ENCODE measurements around the gene PTPDC1.

PTPDC1 gene

GRCh38 chr9:94084314-94084713 is at the start of gene PTPDC1:
Gene PTPDC1 (plus strand): TSS chr9:94084464. CDS start chr9:94084531, 67 bp downstream.
- no peak for DNase-seq (ENCODE audit: low read depth in 4 of 4, low spot score in 1 of 4)

DNA sequence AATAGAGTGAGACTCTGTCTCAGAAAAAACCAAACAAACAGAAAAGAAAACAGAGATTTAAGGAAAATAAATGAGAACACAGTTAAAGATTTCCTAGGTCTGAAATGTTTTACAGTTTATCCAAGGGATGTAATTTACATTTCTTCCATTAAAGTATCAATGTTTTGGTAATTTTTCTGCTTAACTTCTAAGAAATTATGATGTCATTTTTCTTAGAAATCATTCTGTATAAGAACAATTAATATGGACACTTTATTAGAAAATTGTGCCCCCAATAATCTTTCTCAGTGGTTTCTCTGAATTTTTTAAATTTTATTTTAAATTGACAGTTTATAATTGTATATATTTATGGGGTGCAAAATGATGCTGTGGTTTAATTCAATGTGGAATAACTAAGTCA is 49.8 kb upstream of the PTPDC1 start:
- DNase-seq (ENCODE audit: low read depth in 4 of 4, low spot score in 1 of 4) = no peak

GRCh38 chr9:94039786-94040185 is 44.5 kb upstream of the PTPDC1 start:
- no peak for DNase-seq (ENCODE audit: low read depth in 4 of 4, low spot score in 1 of 4)

DNA sequence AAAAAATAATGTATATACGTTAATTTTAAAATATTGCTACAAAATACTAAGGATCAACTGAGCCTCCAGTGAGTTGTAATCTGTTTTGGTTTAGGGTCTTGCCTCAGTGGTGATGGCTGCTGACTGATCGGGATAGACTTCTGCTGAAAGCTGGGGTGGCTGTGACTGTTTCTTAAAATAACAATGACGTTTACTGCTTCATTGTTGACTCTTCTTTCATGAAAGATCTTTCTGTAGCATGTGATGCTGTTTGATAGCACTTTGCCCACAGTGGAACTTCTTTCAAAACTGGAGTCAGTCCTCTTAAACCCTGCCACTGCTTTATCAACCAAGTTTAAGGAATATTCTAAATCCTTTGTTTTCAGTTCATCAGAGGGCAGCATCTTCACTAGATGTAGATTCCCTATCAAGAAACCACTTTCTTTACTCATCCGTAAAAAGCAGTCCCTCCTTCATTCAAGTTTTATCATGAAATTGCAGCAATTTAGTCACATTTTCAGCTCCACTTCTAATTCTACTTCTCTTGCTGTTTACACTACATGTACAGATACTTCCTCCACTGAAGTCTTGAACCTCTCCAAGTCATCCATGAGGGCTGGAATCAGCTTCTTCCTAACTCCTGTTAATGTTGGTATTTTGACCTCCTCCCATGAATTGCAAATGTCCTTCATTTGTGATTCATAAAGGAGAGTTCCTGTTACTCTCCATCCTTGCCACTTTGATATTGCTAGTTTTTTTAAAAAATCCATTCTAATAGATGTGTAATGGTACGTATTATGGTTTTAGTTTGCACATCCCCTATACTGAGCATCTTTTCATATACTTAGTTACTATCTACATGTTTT is 41.5 kb upstream of the PTPDC1 start:
- no peak for DNase-seq (ENCODE audit: low read depth in 4 of 4, low spot score in 1 of 4)

DNA sequence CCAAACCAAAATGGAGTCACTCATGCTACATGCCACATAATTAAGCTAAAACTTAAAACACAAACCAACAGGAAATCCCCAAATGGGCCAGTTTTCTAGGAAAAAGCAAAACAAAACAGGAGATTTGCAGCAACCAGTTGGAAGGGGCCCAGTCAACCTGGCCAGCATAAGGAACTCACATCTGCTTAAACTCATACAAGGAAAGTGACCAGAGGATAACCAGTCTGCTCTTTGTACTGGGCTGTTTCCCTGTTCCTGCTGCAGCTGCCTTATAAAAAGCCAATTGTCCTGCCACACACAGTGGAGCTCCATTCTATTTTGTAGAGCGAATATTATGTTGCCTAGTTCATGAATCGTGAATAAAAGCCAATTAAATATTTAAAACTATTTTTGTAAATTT is 29.5 kb upstream of the PTPDC1 start:
- no peak for DNase-seq (ENCODE audit: low read depth in 4 of 4, low spot score in 1 of 4)

DNA sequence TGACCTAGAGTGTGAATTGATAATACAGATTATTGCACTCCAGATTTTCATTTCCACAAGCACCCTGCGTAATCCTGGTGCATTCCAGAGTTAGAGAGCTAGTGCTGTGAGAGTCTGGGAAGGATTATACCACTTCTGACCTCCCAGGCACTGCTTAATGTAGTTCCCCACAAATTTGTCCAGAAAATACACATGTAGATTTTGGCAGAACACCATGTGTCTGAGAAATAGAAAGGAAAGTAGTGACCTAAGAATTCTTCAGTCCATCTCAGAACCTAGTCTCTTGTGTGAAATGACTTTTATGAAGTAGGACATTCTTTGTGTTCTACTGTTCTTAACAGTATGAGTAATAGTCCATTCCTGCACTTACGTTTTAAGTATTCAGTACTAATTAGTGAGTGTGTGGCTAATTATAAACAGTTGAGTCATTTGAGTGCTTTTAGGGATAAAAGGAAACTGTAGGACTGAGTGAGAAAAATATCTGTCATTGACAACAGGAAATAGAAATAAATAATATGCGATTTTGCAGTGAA is 27.8 kb upstream of the PTPDC1 start:
- no peak for DNase-seq (ENCODE audit: low read depth in 4 of 4, low spot score in 1 of 4)

DNA sequence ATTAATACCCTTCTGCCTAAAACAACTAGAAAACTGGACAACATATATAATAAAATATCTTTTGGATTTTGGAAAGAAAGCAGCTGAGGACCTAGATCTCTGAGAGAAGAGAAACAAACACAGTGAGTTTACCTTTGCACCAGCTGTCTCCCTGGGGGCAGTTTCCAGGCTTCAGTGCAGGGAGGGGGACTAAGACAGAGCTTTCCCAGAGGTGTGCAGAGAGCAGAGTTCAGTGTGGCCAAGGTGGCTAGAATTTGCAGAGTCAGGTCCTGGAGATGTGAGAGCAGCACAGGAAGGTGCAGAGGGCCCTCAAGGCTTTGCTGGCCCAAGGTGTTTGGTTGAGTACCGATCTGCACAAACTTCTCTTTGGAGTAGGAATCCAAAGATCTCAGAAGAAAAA is 26.3 kb upstream of the PTPDC1 start:
- no peak for DNase-seq (ENCODE audit: low read depth in 4 of 4, low spot score in 1 of 4)

DNA sequence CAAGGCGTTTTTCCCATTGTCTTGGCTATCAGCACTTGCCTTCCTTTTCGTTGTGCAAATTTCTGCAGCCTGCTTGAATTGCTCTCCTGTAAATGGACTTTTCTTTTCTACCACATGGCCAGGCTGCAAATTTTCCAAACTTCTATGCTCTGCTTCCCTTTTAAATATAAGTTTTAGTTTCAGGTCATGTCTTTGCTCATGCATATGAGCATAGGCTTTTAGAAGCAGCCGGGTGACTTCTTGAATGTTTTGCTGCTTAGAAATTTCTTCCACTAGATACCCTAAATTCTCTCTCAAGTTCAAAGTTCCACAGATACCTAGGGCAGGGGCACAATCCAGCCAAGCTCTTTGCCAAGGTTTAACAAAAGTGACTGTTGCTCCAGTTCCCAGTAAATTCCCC is 22.4 kb upstream of the PTPDC1 start:
- DNase-seq (ENCODE audit: low read depth in 4 of 4, low spot score in 1 of 4) = no peak

- peak; percentile 51 to 63 (median 58) for DNase-seq (ENCODE audit: low read depth in 4 of 4, low spot score in 1 of 4)
Observed at GRCh38 chr9:94065535-94065961, 18.7 kb upstream of the PTPDC1 start.

DNA sequence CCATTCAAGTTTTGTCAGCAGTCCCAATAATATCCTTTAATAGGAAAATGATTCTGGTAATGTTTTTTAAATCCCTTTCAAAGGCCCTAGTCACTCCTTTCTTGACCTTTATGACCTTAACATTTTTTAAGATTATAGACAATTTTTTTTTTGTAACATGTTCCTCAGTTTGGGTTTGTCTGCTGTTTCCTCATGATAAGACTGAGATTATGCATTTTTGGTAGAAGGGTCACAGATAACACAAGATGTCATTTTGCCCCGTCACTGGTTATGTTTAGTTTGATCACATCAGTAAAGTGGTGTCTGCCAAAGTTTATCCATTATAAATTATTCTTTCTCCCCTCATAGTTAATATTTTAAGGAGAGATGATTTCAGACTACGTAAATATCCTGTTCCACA is 16.0 kb upstream of the PTPDC1 start:
- no peak for DNase-seq (ENCODE audit: low read depth in 4 of 4, low spot score in 1 of 4)

DNA sequence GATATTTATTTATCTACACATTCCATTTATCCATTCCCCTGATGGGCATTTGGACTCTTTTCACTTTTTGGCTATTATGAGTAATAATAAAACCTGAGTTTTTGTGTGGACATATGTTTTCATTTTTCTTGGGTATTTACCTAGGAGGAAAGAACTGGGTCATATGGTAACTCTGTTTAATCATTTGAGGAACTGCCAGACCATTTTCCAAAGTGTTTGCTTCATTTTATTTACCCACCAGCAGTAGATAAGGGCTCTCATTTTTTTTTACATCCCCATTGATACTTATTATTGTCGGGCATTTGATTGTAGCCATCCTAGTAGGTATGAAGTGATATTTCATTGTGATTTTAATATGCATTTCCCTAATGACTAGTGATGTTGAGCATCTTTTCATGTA is 7.7 kb upstream of the PTPDC1 start:
- no peak for DNase-seq (ENCODE audit: low read depth in 4 of 4, low spot score in 1 of 4)

DNA sequence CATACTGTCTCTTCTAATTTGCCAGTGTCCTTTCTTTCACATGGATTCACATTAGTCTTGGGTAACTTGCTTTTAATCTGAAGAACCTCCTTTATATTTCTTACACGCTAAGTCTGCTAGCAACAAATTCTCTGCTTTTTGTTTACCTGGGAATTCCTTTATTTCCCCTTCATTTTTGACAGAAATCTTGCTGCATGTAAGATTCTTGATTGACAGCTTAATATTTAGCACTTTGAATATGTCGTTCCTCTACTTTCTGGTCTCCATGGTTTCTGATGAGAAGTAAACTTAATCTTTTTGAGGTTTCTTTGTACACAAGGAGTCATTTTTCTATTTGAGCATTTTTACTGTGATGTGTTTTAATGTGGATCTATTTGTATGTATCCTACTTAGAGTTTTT is 6.2 kb upstream of the PTPDC1 start:
- no peak for DNase-seq (ENCODE audit: low read depth in 4 of 4, low spot score in 1 of 4)

GRCh38 chr9:94079236-94079635 is 5.0 kb upstream of the PTPDC1 start:
- no peak for DNase-seq (ENCODE audit: low read depth in 4 of 4, low spot score in 1 of 4)

GRCh38 chr9:94080249-94080648 is 4.0 kb upstream of the PTPDC1 start:
- DNase-seq (ENCODE audit: low read depth in 4 of 4, low spot score in 1 of 4) = no peak

- no peak for DNase-seq (ENCODE audit: low read depth in 4 of 4, low spot score in 1 of 4)
Observed at GRCh38 chr9:94081435-94081834, 2.8 kb upstream of the PTPDC1 start.

DNA sequence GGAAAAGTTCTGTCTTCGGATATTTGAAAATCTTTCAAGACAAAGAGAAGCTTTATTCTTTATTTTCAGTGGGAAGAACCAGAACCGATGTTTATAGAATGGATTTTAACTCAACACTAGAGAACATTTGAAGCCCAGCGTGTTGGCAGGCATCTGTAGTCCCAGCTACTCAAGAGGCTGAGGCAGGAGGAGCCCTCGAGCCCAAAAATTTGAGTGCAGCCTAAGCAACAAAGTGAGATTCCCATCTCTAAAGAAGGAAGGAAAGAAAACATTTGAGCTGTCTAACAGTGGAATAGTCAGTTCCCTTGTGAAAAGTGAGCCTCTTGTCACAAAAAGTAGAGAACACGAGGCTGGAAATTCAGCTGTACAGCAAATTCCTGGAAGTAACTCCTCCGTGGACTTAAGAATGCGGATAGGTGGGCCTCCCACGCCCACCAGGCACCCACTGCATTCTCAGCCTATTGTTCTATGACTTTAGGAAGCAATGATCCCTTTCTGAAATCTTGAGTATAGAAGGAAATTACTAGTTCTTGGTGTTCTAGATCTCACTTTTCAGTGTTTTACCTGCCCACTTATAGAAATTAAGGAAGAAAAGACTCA is 2.3 kb upstream of the PTPDC1 start:
- no peak for DNase-seq (ENCODE audit: low read depth in 4 of 4, low spot score in 1 of 4)

DNA sequence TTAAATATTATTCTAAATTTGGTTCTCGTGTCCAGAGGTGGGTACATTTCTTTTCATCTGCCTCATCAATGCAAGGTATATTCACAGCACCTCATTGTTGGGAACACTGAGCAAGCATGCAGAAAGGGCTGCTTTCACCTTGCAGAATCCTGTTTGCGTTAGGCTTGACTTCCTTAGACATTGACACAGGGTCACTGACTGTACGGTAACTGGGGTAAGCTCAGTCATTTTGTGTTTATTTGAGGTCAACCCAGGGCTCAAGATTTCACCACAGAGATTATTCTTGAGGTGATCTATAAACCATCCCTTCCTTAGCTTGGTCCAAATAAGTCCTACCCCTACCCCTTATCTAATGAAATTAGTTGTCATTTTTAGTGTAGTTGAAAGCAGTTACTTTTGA is 1.7 kb upstream of the PTPDC1 start:
- no peak for DNase-seq (ENCODE audit: low read depth in 4 of 4, low spot score in 1 of 4)

DNA sequence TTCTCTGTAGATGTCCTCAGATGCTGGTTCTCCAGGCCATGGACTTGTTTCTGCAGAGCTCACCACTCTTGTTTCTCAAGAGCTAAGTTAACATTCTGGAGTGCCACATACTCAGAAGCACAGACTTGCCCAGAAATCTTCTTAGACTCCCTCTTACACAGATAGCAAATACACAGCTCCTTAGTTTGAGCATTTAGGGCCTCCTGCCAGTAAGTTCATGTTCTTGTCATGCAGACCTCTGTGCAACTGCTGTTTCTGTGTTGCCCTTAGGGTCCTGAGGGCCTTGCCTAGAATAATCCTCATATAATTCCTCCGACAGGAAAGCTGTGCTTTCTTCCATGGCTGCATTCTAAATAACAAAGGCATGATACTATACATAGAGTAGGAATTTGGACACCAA is 1.3 kb upstream of the PTPDC1 start:
- DNase-seq (ENCODE audit: low read depth in 4 of 4, low spot score in 1 of 4) = no peak

- DNase-seq (ENCODE audit: low read depth in 4 of 4, low spot score in 1 of 4) = no peak
Observed at GRCh38 chr9:94083384-94083783, 880 bp upstream of the PTPDC1 start.

GRCh38 chr9:94085062-94085639 is 887 bp downstream of the PTPDC1 start:
- no peak for DNase-seq (ENCODE audit: low read depth in 4 of 4, low spot score in 1 of 4)

DNA sequence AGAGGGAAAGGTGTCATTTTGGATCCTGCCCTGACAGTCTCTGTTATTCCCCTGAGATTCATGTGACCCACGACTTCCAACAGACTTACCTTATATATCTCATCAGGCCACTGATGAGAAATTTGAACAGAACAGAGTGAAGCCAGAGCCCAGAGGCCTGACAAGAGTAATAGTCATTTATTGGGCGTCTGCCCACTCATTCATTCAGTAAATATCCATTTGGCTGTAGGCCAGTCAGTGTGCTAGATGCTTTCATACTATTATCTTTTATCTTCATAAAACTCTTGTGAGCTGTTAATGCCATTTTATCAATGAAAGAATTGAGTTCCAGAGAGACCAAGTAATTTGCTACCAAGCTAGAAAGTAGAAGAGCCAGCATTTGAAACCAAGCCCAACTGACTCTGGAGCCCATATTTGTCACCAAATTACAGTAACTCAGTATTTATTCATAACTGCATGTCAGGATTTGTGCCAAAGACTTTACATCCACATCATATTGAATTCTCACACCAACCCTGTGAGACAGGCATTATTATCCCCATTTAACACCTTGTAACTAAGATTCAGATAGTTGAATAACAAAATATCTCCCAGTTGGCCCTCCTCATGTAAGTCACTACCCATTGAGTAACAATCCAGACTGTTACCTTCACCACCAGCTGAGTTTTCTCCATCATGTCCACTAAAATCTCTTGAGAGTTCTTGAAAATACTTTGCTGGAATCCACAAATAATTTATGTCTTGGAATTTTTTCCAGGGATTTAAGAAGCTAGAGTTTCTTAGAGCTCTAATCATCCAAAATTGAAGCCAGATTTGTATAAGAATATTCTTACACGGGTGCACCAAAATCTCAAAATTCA is 2.5 kb downstream of the PTPDC1 start:
- DNase-seq (ENCODE audit: low read depth in 4 of 4, low spot score in 1 of 4) = no peak
